Vagina (tissue), 2 donors: ENCODE data around the gene ADAMTS4. TPM values are rescaled to one million over a fixed set of nuclear protein-coding genes. Genes with fewer than 3 reads are reported as not detected.

Experiments
- DNase-seq, 2 donors: peaks; one replicate each; pipeline ENCODE4 v3.0.0-alpha.2; 2017; ENCODE audit errors: extremely low spot score in 2 of 2
- H3K27ac ChIP-seq: fragments of 200-600 bp; sonication (generic); one replicate; pipeline ENCODE4 v1.5.1; 2019
- H3K27me3 ChIP-seq: fragments of 200-600 bp; sonication (generic); one replicate; pipeline ENCODE4 v1.5.1; 2019
- H3K36me3 ChIP-seq, 2 donors: fragments of 200-600 bp; sonication (generic); one replicate each; pipeline ENCODE4 v1.5.1; 2017 to 2019
- H3K4me1 ChIP-seq: fragments of 200-600 bp; sonication (generic); one replicate; pipeline ENCODE4 v1.5.1; 2019
- H3K4me3 ChIP-seq, 2 donors: fragments of 200-600 bp; sonication (generic); 1 replicate in 1 of 2; 2 replicates in 1 of 2; pipeline ENCODE4 v1.5.1; 2016 to 2019
- H3K9me3 ChIP-seq: fragments of 200-600 bp; sonication (generic); one replicate; pipeline ENCODE4 v1.5.1; 2019
- CTCF ChIP-seq, 3 experiments: fragments of 450-650 bp in 2 of 3; fragments of 200-600 bp in 1 of 3; sonication (generic) in 1 of 3; IDR thresholded peaks; one replicate each; pipeline ENCODE4 v1.5.1; 2017 to 2019; ENCODE audit warnings: antibody characterized with exemption in 3 of 3, mild to moderate bottlenecking in 2 of 3, moderate library complexity in 2 of 3
- POLR2A ChIP-seq, 2 donors: fragments of 450-650 bp; IDR thresholded peaks; one replicate each; pipeline ENCODE4 v1.6.1; 2017; ENCODE audit warnings: antibody characterized with exemption in 2 of 2, mild to moderate bottlenecking in 2 of 2, moderate library complexity in 2 of 2
- POLR2AphosphoS5 ChIP-seq, 2 donors: sonication (generic); formaldehyde crosslinking; IDR thresholded peaks; one replicate each; pipeline ENCODE4 v1.9.0; 2017; ENCODE audit warnings: antibody characterized with exemption in 2 of 2, mild to moderate bottlenecking in 2 of 2, low read depth in 1 of 2; ENCODE audit not compliant: insufficient read depth in 1 of 2
- intact Hi-C: fragments of 100-400 bp; cut with DNase I; formaldehyde crosslinking; loops from one replicate; pipeline ENCODE4 v1.15.1; 2023
- total RNA-seq: library from RNA; depleted of rRNA; stranded (reverse); fragments of >200 nt; gene quantifications from one replicate; pipeline ENCODE4 v1.2.3, GENCODE V29; 2016

The ADAMTS4 gene
- total RNA-seq, 1 donor from 2014 or later = 78.3 TPM

GRCh38 chr1:161173711-161174110 lies 25.1 kb downstream of the ADAMTS4 start:
- DNase-seq = no peak
- intact Hi-C loops = no loop called here
- Histone ChIP-seq H3K4me1 (peaks cover 36% of the 10 kb centered on the region), H3K36me3 (peaks cover 0 to 44% of the 10 kb centered on the region in 2 donors), H3K4me3 (no peak overlapping the region), H3K27me3 (no peaks in the 10 kb centered on the region), H3K9me3 (no peaks in the 10 kb centered on the region), H3K27ac (no peak overlapping the region)
- TF ChIP-seq POLR2AphosphoS5 (IDR thresholded peaks at IDR 0.05; ENCODE audit: insufficient read depth in 1 of 2, low read depth in 1 of 2) (no peak), POLR2A (IDR thresholded peaks at IDR 0.05) (no peak), CTCF (IDR thresholded peaks at IDR 0.05) (no peak)

- Histone ChIP-seq H3K27me3 (no peaks in the 10 kb centered on the region), H3K4me1 (peaks cover 34% of the 10 kb centered on the region), H3K27ac (no peak overlapping the region), H3K36me3 (peaks cover 0 to 44% of the 10 kb centered on the region in 2 donors), H3K4me3 (no peak overlapping the region), H3K9me3 (no peaks in the 10 kb centered on the region)
- DNase-seq = no peak
- intact Hi-C loops = no loop called here
- TF ChIP-seq POLR2AphosphoS5 (IDR thresholded peaks at IDR 0.05; ENCODE audit: insufficient read depth in 1 of 2, low read depth in 1 of 2) = no peak
Observed at GRCh38 chr1:161172776-161173376, 26.0 kb downstream of the ADAMTS4 start.

DNA sequence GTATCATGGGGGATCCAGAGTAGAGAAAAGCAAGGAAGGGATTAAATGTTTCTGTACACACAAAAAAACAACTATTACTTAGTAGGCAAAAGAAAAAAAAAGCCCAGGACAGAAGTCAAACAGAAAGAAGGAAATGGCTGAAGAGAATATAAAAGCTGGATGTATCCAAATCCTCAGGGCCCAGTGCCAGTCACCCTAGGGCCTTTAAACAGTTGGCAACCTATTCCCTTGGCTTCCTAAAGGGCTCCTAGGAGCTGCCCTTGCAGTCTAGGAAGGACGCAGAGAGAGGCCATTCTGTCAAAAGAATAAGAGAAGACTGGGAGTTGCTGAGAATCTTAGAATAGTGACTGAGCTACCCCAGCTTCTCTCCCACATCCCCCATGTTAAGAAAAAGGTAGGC lies 26.5 kb downstream of the ADAMTS4 start:
- Histone ChIP-seq H3K4me1 (peaks cover 36% of the 10 kb centered on the region), H3K27me3 (no peaks in the 10 kb centered on the region), H3K4me3 (no peak overlapping the region), H3K36me3 (peaks cover 0 to 44% of the 10 kb centered on the region in 2 donors), H3K27ac (no peak overlapping the region), H3K9me3 (no peaks in the 10 kb centered on the region)
- intact Hi-C loops = no loop called here
- DNase-seq = no peak
- TF ChIP-seq POLR2AphosphoS5 (IDR thresholded peaks at IDR 0.05; ENCODE audit: insufficient read depth in 1 of 2, low read depth in 1 of 2) = no peak
- no peak for TF ChIP-seq CTCF (IDR thresholded peaks at IDR 0.05)
- no peak for TF ChIP-seq POLR2A (IDR thresholded peaks at IDR 0.05)

DNA sequence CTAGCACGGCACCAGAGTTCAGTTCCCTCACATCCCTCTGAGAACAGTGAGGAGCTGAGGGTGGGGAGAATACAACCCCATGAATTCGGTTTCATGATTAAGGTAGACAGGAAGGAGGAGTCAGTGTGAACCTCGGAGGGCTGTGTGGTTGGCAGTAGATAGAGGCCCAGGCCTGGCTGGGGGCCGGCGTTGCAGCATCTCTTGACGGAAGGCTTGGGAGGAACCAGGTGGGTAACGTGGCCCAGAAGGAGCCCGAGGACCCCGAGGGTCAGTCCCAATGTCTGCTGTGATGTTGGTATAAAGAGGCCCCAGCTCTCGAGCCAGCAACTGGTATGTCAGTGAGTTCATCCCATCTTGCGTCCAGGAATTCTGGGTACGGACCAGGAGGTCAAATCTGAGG lies 27.2 kb downstream of the ADAMTS4 start:
- DNase-seq = no peak
- H3K4me1 ChIP-seq = peaks cover 40% of the 10 kb centered on the region
- peaks cover 0 to 44% of the 10 kb centered on the region in 2 donors for H3K36me3 ChIP-seq

DNA sequence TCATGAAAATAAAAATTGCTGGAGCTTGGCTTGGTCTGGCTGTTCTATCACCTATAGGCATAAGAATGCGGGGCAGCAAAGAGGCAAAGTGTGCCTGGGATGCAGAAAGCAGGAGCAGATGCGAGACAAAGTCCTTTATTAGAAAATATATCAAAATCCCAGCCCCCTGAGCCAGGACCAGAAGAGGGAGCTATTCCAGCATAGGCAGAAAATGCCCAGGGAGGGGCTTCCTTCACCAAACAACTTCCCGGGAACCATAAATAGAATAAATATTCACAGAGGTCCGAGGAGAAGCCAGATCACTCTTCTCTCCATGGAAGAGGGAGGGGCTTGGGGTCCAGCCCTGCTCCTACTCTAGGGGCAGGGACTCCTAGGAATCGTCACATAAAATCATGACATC lies 27.7 kb downstream of the ADAMTS4 start:
- no peak overlapping the region for H3K27ac ChIP-seq
- H3K4me1 ChIP-seq = peaks cover 38% of the 10 kb centered on the region
- intact Hi-C loops = no loop called here
- H3K4me3 ChIP-seq = no peak overlapping the region
- no peak for TF ChIP-seq CTCF (IDR thresholded peaks at IDR 0.05)
- no peak for TF ChIP-seq POLR2AphosphoS5 (IDR thresholded peaks at IDR 0.05; ENCODE audit: insufficient read depth in 1 of 2, low read depth in 1 of 2)
- TF ChIP-seq POLR2A (IDR thresholded peaks at IDR 0.05) = no peak
- H3K9me3 ChIP-seq = no peaks in the 10 kb centered on the region
- no peaks in the 10 kb centered on the region for H3K27me3 ChIP-seq
- no peak for DNase-seq
- H3K36me3 ChIP-seq = peaks cover 0 to 44% of the 10 kb centered on the region in 2 donors

More for the DNA sequence above, 27.2 kb downstream of the ADAMTS4 start:
- H3K4me3 ChIP-seq = no peak overlapping the region
- H3K27me3 ChIP-seq = no peaks in the 10 kb centered on the region
- intact Hi-C loops = no loop called here
- no peak overlapping the region for H3K27ac ChIP-seq
- no peaks in the 10 kb centered on the region for H3K9me3 ChIP-seq
- TF ChIP-seq POLR2A (IDR thresholded peaks at IDR 0.05) (no peak), POLR2AphosphoS5 (IDR thresholded peaks at IDR 0.05; ENCODE audit: insufficient read depth in 1 of 2, low read depth in 1 of 2) (no peak), CTCF (IDR thresholded peaks at IDR 0.05) (no peak)
